ENCODE results near the gene RGS10. TPM values are rescaled to one million over a fixed set of nuclear protein-coding genes. Genes with fewer than 3 reads are reported as not detected.

The RGS10 gene
- total RNA-seq, 3 donors from 2014 or later: 34.0 to 39.2 (median 36.4) TPM

DNA sequence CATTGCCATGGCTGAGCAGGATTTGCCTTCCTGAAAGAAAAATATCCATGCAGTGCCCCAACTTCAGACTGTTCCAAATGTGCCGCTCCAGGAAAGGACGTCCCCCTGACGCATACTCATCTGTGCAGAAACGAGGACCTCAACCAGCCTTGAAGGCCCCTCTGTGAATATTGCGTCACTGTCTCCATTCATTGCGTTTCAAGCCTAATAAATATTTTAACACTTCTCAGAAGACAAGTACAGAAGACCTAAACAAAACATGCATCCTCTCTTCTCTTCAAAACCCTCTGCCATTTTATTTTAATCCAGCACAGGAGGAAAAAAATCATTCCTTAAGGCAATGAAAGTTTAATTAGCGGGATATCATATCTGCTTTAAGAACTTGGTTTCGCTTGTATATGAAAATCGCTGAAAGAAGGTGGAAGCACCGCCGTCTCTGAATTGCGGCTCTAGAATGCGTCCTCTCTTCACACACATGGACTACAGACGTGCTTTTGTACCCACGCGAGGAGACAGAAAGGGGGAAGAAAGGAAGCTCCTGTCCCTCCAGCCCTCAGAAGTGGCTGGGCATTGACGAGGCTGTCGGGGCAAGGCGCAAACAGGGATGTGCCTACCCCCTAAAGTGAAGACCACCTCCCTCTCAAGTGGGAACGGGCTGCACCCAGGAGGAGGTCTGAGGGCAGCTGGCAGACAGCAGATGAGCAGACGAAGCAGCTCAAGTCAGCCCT, 36.8 kb downstream of the RGS10 start:
- TF ChIP-seq POLR2AphosphoS5 (IDR thresholded peaks at IDR 0.05) (no peak), POLR2A (IDR thresholded peaks at IDR 0.05) (no peak)
- TF ChIP-seq, protein P1, sequence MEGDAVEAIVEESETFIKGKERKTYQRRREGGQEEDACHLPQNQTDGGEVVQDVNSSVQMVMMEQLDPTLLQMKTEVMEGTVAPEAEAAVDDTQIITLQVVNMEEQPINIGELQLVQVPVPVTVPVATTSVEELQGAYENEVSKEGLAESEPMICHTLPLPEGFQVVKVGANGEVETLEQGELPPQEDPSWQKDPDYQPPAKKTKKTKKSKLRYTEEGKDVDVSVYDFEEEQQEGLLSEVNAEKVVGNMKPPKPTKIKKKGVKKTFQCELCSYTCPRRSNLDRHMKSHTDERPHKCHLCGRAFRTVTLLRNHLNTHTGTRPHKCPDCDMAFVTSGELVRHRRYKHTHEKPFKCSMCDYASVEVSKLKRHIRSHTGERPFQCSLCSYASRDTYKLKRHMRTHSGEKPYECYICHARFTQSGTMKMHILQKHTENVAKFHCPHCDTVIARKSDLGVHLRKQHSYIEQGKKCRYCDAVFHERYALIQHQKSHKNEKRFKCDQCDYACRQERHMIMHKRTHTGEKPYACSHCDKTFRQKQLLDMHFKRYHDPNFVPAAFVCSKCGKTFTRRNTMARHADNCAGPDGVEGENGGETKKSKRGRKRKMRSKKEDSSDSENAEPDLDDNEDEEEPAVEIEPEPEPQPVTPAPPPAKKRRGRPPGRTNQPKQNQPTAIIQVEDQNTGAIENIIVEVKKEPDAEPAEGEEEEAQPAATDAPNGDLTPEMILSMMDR (IDR thresholded peaks at IDR 0.05): no peak
- H3K4me1 ChIP-seq: no peaks in the 10 kb centered on the region
- no peaks in the 10 kb centered on the region for H3K9me3 ChIP-seq
- no peaks in the 10 kb centered on the region for H3K27me3 ChIP-seq
- H3K36me3 ChIP-seq: no peaks in the 10 kb centered on the region
- no peak overlapping the region for H3K27ac ChIP-seq
- no peak overlapping the region for H3K4me3 ChIP-seq
- no peak for DNase-seq (ENCODE audit: low spot score in 2 of 2)
- intact Hi-C loops (cut with DNase I; ENCODE audit: low total_unique reads): no loop called here

DNA sequence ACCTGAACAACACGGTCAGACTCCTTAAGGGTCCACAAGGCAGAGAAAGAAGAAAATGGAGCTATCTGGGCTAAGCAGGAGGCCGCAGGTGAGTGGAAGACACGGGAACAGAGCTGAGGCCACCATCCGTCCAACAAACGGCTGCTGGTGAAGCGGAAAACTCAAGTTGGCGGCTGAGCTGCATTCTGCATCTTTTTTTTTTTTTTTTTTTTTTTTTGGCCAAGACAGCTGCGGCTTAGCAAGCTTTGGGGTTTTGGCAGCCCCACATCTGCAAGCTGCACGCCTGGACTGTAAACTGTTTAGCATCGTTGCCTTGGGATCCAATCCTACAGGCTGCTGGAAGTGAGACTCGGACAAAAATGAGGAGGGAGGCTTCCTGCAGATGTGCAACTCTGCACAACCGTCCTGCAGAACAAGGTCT, 37.4 kb downstream of the RGS10 start:
- no peaks in the 10 kb centered on the region for H3K27me3 ChIP-seq
- no peak for DNase-seq (ENCODE audit: low spot score in 2 of 2)
- intact Hi-C loops (cut with DNase I; ENCODE audit: low total_unique reads): no loop called here
- no peak for TF ChIP-seq POLR2A (IDR thresholded peaks at IDR 0.05)
- TF ChIP-seq, protein P1 (IDR thresholded peaks at IDR 0.05): no peak
- no peak for TF ChIP-seq POLR2AphosphoS5 (IDR thresholded peaks at IDR 0.05)
- no peaks in the 10 kb centered on the region for H3K9me3 ChIP-seq
- no peaks in the 10 kb centered on the region for H3K4me1 ChIP-seq
- H3K4me3 ChIP-seq: no peak overlapping the region
- H3K27ac ChIP-seq: no peak overlapping the region
- no peaks in the 10 kb centered on the region for H3K36me3 ChIP-seq

DNA sequence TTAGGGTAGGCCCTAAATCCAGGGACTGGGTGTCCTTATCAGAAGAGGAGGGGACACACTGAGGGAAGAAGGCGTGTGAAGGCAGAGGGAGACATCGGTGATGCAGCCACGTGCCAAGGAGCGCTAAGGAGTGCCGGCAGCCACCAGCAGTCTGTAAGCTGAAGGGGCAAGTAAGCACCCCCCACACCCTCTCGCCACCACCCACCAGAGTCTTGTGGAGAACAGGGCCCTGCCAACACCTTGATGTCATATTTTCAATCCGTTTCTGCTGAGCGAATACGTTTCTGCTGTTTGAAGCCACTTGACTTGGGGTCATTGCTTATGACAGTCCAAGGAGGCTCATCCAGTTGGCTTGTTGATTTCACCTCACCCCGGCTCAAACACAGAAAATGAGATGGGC, 37.9 kb downstream of the RGS10 start:
- TF ChIP-seq POLR2AphosphoS5 (IDR thresholded peaks at IDR 0.05) (no peak), POLR2A (IDR thresholded peaks at IDR 0.05) (no peak)
- TF ChIP-seq, protein P1 (IDR thresholded peaks at IDR 0.05): no peak
- intact Hi-C loops (cut with DNase I; ENCODE audit: low total_unique reads): no loop called here
- Histone ChIP-seq H3K9me3 (no peaks in the 10 kb centered on the region), H3K4me1 (no peaks in the 10 kb centered on the region), H3K36me3 (no peaks in the 10 kb centered on the region), H3K4me3 (no peak overlapping the region), H3K27ac (no peak overlapping the region), H3K27me3 (no peaks in the 10 kb centered on the region)
- DNase-seq (ENCODE audit: low spot score in 2 of 2): no peak

- intact Hi-C loops (cut with DNase I; ENCODE audit: low total_unique reads): no loop called here
- no peaks in the 10 kb centered on the region for H3K4me1 ChIP-seq
- DNase-seq (ENCODE audit: low spot score in 2 of 2): no peak
- no peak overlapping the region for H3K4me3 ChIP-seq
- no peaks in the 10 kb centered on the region for H3K27me3 ChIP-seq
- TF ChIP-seq, protein P1 (IDR thresholded peaks at IDR 0.05): no peak
- TF ChIP-seq POLR2A (IDR thresholded peaks at IDR 0.05) (no peak), POLR2AphosphoS5 (IDR thresholded peaks at IDR 0.05) (no peak)
- H3K36me3 ChIP-seq: no peaks in the 10 kb centered on the region
- H3K27ac ChIP-seq: no peak overlapping the region
- H3K9me3 ChIP-seq: no peaks in the 10 kb centered on the region
Observed at GRCh38 chr10:119503821-119504220, 38.7 kb downstream of the RGS10 start.

DNA sequence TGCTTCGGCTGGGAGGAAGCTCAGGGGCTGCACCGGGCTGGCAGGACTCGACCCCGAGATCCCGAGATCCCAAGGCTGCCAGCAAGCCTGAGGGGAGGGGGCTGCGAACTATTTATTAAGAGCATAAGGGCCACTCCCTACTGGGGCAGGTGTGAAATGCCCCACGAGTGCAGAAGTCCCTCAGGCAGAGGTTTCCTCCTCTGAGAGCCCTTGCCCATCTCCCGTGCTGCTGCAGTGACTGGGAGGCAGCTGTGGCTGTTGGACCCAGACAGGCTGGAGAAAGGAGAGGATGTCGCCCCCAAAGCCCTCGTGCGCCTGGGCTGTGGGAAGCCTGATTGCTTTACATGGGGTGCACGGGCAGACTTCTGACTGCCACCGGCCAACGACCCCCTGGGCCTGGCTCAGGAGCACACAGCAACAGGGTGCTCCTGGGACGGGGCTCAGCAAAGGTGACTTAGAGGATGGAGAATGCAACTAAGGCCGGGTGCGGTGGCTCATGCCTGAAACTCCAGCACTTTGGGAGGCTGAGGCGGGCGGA, 39.8 kb downstream of the RGS10 start:
- no peak for DNase-seq (ENCODE audit: low spot score in 2 of 2)
- intact Hi-C loops (cut with DNase I; ENCODE audit: low total_unique reads): no loop called here
- TF ChIP-seq, protein P1 (IDR thresholded peaks at IDR 0.05): no peak
- TF ChIP-seq POLR2A (IDR thresholded peaks at IDR 0.05) (no peak), POLR2AphosphoS5 (IDR thresholded peaks at IDR 0.05) (no peak)

More for the DNA sequence above, 39.8 kb downstream of the RGS10 start:
- no peak overlapping the region for H3K4me3 ChIP-seq
- H3K36me3 ChIP-seq: no peaks in the 10 kb centered on the region
- no peaks in the 10 kb centered on the region for H3K9me3 ChIP-seq
- no peaks in the 10 kb centered on the region for H3K27me3 ChIP-seq
- no peak overlapping the region for H3K27ac ChIP-seq
- no peaks in the 10 kb centered on the region for H3K4me1 ChIP-seq

All from breast epithelium (tissue), 4 donors.